ENCODE measurements around the gene ACKR2. TPM values are rescaled to one million over a fixed set of nuclear protein-coding genes. Genes with fewer than 3 reads are reported as not detected.

The ACKR2 gene
- 17.6 TPM for total RNA-seq

DNA sequence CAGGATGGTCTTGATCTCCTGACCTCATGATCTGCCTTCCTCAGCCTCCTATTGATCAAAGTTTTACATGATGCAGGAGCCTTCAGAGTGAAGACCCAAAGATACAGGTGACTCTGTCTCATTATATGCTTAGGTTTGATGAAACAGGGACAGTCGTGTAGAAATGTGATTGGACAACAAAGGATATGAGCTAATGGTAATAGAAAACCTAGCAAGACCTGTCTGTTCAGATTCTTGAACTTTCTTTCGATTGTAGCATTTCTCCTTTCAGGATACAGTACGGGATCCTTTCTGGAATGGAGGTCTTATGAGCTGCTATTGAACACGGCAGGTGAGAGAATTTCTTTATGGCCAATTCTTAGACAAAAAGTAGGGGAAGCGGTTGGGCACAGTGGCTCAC, at the start of gene ACKR2:
Gene ACKR2 (plus strand): TSS at position 244 of the 400 bp plus-strand sequence. CDS start 55,058 bp downstream, outside the sequence.
- no peak for ATAC-seq
- DNase-seq (ENCODE audit: low spot score), result no peak

GRCh38 chr3:42762046-42762724, 47.1 kb upstream of the ACKR2 start:
- peak; percentile 49 for DNase-seq (ENCODE audit: low spot score)
- peak; percentile 81 for ATAC-seq

GRCh38 chr3:42763021-42763420, 46.2 kb upstream of the ACKR2 start:
- DNase-seq (ENCODE audit: low spot score), result no peak
- ATAC-seq, result peak; percentile 23

DNA sequence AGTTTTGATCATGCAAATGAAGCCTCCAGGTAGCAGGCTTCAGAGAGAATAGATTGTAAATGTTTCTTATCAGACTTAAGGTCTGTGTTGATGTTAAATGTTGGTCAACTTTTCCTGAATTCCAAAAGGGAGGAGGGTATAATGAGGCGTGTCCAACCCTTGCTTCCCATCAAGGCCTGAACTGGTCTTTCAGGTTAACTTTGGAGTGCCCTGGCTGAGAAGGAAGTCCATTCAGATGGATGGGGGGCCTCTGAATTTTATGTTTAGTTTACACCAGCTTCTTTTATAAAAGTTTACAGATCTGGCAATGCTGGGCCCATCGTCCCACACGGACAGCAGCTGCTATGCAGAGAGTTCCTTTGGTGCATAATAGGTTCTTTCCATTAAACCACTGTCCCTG, 45.1 kb upstream of the ACKR2 start:
- no peak for ATAC-seq
- DNase-seq (ENCODE audit: low spot score), result no peak

DNA sequence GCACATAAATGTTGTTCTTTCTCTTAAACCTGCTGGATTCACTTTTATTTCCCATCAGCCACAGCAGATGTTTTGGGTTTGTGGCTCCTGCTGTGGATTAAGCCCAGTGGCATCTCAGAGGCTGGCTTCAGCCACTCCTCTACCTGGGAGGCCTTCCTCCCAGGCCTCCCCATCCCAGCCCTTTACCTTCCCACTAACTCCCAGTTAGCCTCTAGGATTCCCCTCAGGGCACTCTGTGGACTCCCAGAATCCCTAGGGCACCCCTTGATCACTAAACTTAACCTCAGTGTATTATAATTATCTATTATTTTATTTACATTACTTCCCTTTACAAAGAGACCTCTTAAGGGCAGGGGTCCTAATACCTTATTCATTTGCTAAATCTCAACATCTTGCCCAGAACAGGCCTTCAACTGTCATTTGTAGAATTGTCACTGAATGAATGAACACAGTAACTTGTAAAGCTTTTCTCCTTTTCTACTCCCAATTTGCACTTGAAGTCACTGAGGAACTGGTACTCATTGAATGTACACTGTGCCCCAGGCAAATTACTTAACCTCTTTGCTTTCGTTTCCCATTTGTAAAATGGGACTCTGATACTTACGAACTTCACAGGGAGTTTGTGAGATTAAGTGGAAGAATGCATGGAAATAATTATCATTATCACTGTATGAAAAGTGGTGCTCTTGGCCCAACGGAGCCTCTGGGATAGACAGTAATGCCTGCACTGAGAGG, 44.5 kb upstream of the ACKR2 start:
- DNase-seq (ENCODE audit: low spot score) (no peak), ATAC-seq (no peak)

GRCh38 chr3:42769477-42770131, 39.6 kb upstream of the ACKR2 start:
- no peak for DNase-seq (ENCODE audit: low spot score)
- no peak for ATAC-seq

DNA sequence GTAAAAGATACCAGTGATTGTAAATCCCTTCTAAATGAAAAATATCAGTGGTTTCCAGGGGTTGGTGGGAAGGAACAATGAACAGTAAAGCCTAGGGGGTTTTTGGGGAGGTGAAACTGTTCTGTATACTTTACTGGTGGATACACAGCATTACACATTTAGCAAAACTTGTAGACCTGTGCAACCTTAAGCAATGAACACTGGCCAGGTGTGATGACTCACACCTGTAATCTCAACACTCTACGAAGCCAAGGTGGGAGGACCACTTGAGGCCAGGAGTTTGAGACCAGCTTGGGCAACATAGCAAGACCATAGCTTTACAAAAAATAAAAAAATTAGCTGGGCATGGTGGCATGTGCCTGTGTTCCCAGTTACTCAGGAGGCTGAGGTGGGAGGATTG, 38.0 kb upstream of the ACKR2 start:
- no peak for DNase-seq (ENCODE audit: low spot score)
- no peak for ATAC-seq

GRCh38 chr3:42772670-42773408, 36.4 kb upstream of the ACKR2 start, which contains the start of gene CCDC13:
Gene CCDC13, minus strand, starts transcription at chr3:42773253. Its CDS starts 14,908 bp downstream, at chr3:42758345.
- ATAC-seq (peak; percentile 94), DNase-seq (ENCODE audit: low spot score) (peak; percentile 96)

DNA sequence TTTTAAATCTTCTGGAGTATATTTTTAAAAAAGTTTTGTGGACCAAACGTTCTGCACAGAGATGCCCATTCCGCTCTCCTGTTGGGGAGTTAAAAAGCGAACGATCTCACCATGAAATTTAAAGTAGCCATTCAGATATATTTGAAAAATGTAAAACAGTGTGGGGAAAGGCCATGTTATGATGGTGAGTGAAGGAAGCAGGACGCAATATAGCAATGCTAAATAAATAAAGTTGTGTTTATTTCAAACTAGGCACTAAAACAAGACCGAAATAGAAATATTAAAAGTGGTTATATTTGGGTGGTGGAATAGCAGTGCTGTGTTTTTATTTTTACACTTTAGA, 35.9 kb upstream of the ACKR2 start:
- ATAC-seq (no peak), DNase-seq (ENCODE audit: low spot score) (no peak)

GRCh38 chr3:42778644-42779043, 30.6 kb upstream of the ACKR2 start:
- no peak for DNase-seq (ENCODE audit: low spot score)
- no peak for ATAC-seq

DNA sequence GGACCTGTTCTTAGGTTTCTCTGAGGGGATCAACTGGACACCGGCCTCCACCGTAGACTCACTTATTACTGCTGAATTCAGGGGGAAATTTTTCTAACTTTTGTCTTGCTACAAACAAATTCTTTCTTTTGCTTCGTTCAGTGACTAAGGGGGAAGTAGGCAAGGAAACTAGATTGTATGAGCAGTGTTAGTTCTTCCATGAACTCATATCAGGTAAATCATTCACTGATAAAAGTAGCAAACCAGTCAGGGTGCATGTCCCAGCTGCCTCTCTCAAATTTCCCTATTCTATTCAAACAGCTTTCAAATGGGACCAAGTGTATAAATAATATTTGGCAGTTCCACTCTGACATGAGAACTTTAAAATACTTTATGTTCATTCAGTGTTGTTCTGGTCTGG, 28.8 kb upstream of the ACKR2 start:
- DNase-seq (ENCODE audit: low spot score), result no peak
- ATAC-seq, result peak; percentile 69

GRCh38 chr3:42780892-42781700, 28.1 kb upstream of the ACKR2 start:
- ATAC-seq, result peak; percentile 66
- no peak for DNase-seq (ENCODE audit: low spot score)

DNA sequence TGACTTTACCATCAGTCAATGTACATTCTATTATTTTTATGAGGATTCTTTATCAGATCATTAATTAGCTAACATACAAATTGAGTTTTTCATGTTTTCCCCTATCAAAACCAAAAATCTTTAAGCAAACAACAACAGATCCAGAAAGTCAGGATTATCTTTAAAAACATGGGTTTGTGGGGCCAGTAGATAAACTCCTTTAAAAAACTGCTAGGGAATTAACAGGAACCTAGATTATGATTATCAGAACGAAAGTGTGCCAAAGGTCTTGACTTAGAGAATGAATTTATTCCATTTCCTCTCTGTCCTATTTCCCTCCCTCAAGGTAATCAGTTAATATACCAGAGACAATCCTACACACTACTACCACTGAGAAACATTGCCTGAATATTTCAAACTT, 23.0 kb upstream of the ACKR2 start:
- no peak for DNase-seq (ENCODE audit: low spot score)
- no peak for ATAC-seq

- ATAC-seq (no peak), DNase-seq (ENCODE audit: low spot score) (no peak)
Observed at GRCh38 chr3:42786631-42787030, 22.6 kb upstream of the ACKR2 start.

GRCh38 chr3:42790714-42791229, 18.5 kb upstream of the ACKR2 start:
- DNase-seq (ENCODE audit: low spot score) (no peak), ATAC-seq (no peak)

GRCh38 chr3:42795621-42796181, 13.5 kb upstream of the ACKR2 start:
- no peak for DNase-seq (ENCODE audit: low spot score)
- no peak for ATAC-seq

- no peak for ATAC-seq
Observed at GRCh38 chr3:42796332-42796885, 12.8 kb upstream of the ACKR2 start.

DNA sequence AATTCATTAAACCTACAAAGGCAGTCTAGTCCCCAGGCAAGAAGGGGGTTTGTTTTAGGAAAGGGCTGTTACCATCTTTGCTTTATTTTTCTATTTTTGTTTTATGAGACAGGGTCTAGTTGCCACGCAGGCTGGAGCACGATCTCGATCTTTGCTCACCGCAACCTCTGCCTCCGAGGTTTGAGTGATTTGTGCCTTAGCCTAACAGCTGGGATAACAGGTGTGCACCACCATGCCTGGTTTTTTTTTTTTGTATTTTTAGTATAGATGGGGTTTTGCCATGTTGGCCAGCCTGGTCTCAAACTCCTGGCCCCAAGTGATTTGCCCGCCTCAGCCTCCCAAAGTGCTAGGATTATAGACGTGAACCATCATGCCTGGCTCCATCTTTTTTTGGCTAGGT, 9.9 kb upstream of the ACKR2 start:
- no peak for DNase-seq (ENCODE audit: low spot score)
- ATAC-seq, result no peak

More at GRCh38 chr3:42796332-42796885, 12.8 kb upstream of the ACKR2 start:
- no peak for DNase-seq (ENCODE audit: low spot score)

GRCh38 chr3:42800251-42800650, 9.0 kb upstream of the ACKR2 start:
- ATAC-seq, result no peak
- no peak for DNase-seq (ENCODE audit: low spot score)
